GM10266 (cell line): ENCODE data around the gene ADAMTS1.

Experiments
- DNase-seq: peaks from one replicate; pipeline ENCODE4 v3.0.0; 2012; ENCODE audit errors: extremely low spot score
- TF ChIP-seq, protein P1 (sequence below): IDR thresholded peaks from 2 replicates; pipeline ENCODE4 v1.5.1; 2012; ENCODE audit warnings: mild to moderate bottlenecking, low read depth; ENCODE audit not compliant: control insufficient read depth, insufficient read depth; ENCODE audit errors: missing control alignments

The ADAMTS1 gene

DNA sequence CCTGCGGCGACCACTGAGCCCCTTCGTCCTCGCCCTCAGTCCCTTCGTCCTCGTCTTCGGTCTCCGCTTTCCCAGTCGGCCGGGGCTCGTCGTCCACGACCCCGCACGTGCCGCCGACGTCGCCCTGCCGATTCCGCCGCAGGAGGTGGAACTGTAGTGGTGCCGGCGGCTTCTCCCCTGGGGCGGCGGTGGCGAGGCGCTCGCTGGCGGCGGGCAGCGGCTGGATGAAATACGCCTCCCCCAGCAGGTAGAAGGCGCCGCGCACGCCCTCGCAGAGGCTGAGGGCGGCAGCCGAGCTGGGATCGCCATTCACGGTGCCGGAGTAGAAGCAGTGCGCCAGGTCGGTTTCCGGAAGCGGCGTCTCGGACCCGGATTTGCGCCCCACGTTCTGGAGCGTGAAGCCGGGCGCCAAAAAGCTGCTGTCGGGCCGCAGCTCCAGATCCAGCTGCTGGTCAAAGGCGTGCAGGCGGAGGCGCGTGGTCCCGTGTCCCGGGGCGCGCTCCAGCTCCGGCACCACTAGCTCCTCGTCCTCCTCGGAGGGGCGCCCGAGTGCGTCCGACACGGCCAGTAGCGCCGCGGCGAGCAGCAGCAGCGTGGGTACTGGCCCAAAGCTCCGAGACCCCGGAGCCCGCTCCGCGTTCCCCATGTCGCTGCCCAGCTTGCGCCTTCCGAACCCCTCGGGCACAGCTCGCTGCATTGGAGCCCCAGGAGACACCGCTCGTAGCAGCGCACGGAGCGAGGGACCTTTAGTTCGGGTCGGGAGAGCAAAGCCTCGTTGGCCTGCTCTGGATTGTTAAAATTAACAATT, 747 bp downstream of the ADAMTS1 start:
- TF ChIP-seq, protein P1, sequence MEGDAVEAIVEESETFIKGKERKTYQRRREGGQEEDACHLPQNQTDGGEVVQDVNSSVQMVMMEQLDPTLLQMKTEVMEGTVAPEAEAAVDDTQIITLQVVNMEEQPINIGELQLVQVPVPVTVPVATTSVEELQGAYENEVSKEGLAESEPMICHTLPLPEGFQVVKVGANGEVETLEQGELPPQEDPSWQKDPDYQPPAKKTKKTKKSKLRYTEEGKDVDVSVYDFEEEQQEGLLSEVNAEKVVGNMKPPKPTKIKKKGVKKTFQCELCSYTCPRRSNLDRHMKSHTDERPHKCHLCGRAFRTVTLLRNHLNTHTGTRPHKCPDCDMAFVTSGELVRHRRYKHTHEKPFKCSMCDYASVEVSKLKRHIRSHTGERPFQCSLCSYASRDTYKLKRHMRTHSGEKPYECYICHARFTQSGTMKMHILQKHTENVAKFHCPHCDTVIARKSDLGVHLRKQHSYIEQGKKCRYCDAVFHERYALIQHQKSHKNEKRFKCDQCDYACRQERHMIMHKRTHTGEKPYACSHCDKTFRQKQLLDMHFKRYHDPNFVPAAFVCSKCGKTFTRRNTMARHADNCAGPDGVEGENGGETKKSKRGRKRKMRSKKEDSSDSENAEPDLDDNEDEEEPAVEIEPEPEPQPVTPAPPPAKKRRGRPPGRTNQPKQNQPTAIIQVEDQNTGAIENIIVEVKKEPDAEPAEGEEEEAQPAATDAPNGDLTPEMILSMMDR: no peak
- no peak for DNase-seq

DNA sequence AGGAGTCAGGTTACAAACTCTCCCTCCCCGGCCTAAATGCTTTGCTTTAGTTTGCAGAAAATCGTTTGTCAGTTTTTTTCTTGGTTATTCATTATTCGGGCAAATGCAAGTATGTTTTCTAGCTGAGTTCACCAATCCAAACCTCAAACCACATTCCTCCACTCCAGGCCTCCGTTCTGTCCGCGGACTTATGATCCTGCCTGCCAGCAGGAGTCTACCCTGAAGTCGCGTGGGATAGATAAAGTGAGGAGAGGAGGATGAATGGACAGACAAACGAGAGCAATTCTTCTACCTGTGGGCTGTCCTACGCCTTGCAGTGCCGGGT, 1.3 kb downstream of the ADAMTS1 start:
- peak; percentile 12 for DNase-seq
- TF ChIP-seq, protein P1: no peak

DNA sequence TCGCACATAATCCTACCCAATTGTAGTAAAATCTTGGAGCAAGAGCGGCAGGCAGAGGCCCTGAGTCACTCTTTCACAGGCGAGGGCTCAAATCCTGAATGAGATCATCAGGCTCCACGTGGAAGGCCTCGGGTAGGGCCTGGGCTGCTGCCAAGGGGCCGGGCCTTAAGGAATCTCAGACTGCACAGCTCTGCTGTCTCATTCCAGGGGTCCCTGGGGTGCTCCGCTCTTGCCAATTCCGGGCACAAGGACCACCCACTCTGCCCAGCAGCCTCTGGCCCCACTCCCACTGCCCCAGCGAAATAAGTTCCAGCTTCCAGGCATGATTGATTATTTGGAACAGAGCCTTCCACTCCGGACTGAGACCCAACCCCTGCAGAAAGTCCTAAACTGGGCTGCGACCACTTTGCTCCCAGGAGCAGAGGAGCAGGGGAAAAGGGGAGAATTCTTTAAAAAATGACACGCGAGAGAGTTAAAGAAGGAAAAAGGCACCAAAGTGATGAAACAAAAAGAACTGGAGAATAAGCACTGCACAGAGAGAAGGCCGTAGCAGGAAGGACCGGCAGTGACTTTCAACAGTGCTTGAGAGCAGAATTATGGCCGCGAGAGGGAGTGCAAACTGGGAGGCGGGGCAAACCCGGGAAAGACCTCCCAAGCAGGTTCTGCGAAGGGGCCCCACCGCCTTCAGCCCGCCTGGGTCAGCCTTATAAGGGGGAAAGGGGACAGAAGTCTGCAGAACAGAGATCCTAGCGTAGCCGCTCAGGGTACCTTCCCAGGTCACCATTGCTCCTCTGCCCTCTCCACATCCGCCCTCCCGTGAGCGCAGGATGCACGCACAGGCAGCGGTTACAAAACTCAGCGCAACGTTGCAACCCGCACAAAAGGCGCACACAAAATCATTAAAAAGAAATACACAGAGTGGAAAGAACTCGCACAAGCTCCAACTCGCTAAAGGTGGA, 2.0 kb downstream of the ADAMTS1 start:
- TF ChIP-seq, protein P1: no peak
- DNase-seq: peak; percentile 9

DNA sequence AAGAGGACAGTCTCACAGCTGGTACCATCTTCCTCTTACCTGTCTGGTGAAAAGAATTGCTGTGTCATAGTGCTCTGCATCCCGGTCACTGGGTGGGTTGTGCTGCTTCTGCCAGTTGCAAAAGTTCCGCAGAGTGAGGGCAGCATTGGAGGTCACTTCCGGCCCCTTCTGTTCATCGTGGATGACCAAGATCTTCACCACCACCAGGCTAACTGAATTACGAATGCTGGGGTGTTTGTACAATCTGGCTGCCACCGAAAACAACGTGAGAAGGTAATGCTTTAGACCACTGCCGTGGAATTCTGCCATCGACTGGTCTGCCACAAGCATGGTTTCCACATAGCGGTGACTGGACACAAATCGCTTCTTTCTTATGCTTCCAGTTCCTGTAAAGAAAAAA, 2.9 kb downstream of the ADAMTS1 start:
- TF ChIP-seq, protein P1: no peak
- no peak for DNase-seq

DNA sequence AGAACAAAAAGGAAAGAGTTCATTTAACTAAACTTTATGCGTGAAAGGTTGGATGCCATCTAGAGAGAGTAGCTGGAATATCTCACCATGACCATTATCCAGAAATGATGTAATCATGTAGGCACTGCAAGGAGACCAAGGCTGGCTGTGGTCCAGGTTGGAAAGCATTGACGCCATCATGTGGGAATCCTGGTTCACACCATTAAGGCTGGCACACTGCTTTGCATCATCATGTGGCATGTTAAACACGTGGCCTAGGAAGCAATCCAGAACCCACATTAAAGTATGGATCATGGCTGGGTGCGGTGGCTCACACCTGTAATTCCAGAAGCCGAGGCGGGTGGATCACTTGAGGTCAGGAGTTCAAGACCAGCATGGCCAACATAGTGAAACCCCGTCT, 4.3 kb downstream of the ADAMTS1 start:
- TF ChIP-seq, protein P1: no peak
- DNase-seq: no peak

DNA sequence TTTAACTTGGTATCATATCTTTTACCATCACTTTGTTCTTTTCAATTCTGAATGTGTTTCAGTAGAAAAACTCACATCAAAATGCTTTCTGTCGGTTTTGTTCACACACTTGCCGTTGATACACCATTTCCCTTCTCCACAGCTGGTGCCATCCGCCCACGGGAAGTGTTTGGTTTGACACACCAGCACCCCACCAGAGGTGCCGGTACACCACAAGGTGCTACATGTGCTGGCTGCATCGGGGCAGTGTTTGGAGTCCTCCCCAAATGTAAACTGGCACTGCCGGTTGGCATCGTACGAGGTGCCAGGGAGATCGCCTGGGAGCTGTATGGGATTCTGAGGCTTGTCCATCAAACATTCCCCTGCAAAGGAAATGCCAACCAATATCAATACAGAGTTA, 5.0 kb downstream of the ADAMTS1 start:
- TF ChIP-seq, protein P1: no peak
- DNase-seq: no peak
